ENCODE results near the gene SORCS1. TPM values are rescaled to one million over a fixed set of nuclear protein-coding genes. Genes with fewer than 3 reads are reported as not detected.

The SORCS1 gene
- polyA plus RNA-seq, 3 donors, result 0.09 TPM; not detected in 2

DNA sequence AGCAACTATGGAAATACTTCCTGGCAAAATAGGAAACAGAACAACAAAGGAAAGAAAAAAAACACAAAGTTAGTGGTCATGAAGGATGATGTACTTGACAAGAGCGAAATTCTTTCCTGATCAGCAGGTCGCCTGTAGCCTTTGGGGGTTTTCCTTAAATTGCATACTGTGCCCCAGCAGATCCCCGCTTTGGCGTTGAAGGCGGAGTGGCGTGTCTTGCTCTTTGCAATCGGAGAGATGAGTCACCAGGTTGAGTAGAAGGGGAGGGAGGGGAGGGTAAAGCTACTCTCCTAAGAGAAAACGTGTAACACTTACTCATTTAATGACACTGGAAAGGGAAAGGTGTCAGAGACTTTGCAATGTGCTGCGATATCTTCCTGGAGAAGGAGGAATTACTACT is 587.2 kb downstream of the SORCS1 start:
- no peak overlapping the region for H3K4me3 ChIP-seq (replicated peaks in 1 of 3; ENCODE audit: low read depth in 2 of 3, low read length in 3 of 3)
- no peak overlapping the region for H3K4me3 Mint-ChIP-seq
- intact Hi-C loops (cut with micrococcal nuclease), result no loop called here
- H3K27me3 Mint-ChIP-seq (ENCODE audit: low read depth in 3 of 3), result peaks cover 0 to 3% (median 3%) of the 10 kb centered on the region in 3 donors
- TF ChIP-seq, protein P1, sequence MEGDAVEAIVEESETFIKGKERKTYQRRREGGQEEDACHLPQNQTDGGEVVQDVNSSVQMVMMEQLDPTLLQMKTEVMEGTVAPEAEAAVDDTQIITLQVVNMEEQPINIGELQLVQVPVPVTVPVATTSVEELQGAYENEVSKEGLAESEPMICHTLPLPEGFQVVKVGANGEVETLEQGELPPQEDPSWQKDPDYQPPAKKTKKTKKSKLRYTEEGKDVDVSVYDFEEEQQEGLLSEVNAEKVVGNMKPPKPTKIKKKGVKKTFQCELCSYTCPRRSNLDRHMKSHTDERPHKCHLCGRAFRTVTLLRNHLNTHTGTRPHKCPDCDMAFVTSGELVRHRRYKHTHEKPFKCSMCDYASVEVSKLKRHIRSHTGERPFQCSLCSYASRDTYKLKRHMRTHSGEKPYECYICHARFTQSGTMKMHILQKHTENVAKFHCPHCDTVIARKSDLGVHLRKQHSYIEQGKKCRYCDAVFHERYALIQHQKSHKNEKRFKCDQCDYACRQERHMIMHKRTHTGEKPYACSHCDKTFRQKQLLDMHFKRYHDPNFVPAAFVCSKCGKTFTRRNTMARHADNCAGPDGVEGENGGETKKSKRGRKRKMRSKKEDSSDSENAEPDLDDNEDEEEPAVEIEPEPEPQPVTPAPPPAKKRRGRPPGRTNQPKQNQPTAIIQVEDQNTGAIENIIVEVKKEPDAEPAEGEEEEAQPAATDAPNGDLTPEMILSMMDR (IDR thresholded peaks at IDR 0.05), result no peak
- no peak for DNase-seq
- 73% methylated on average over 2 of the region's 9 CpGs for WGBS (ENCODE audit: insufficient coverage)
- H3K27ac ChIP-seq (ENCODE audit: low read depth in 1 of 2, low read length in 2 of 2), result no peak overlapping the region
- H3K79me2 ChIP-seq (ENCODE audit: insufficient read depth, low read length), result no peaks in the 10 kb centered on the region
- no peaks in the 10 kb centered on the region for H4K20me1 ChIP-seq (ENCODE audit: insufficient read depth, low read length)
- no peaks in the 10 kb centered on the region for H3K27me3 ChIP-seq (ENCODE audit: control insufficient read depth in 2 of 2, insufficient read depth in 2 of 2, low read length in 2 of 2)
- H3K9me3 Mint-ChIP-seq, result peaks cover 0 to 1% (median 0%) of the 10 kb centered on the region in 7 donors
- no peaks in the 10 kb centered on the region for H3K36me3 Mint-ChIP-seq
- no peaks in the 10 kb centered on the region for H3K9me3 ChIP-seq (replicated peaks in 1 of 2; ENCODE audit: control insufficient read depth in 1 of 2, insufficient read depth in 1 of 2, low read length in 2 of 2)
- H2AFZ ChIP-seq (ENCODE audit: insufficient read depth, low read depth, low read length, poor library complexity, severe bottlenecking), result no peak overlapping the region
- no peak overlapping the region for H3K4me2 ChIP-seq (replicated peaks; ENCODE audit: extremely low read depth, low read length, poor library complexity, severe bottlenecking)
- H3K4me1 ChIP-seq (ENCODE audit: control insufficient read depth in 1 of 2, insufficient read depth in 2 of 2, low read length in 2 of 2), result no peaks in the 10 kb centered on the region
- H3K4me1 Mint-ChIP-seq, result no peaks in the 10 kb centered on the region
- peak overlapping the region in 1 of 7 donors; percentile 52 for H3K27ac Mint-ChIP-seq
- H3K9ac ChIP-seq (ENCODE audit: insufficient read depth, low read length, poor library complexity, severe bottlenecking), result no peak overlapping the region
- H3K36me3 ChIP-seq (replicated peaks in 1 of 2; ENCODE audit: control insufficient read depth in 1 of 2, insufficient read depth in 2 of 2, low read length in 2 of 2), result no peaks in the 10 kb centered on the region

DNA sequence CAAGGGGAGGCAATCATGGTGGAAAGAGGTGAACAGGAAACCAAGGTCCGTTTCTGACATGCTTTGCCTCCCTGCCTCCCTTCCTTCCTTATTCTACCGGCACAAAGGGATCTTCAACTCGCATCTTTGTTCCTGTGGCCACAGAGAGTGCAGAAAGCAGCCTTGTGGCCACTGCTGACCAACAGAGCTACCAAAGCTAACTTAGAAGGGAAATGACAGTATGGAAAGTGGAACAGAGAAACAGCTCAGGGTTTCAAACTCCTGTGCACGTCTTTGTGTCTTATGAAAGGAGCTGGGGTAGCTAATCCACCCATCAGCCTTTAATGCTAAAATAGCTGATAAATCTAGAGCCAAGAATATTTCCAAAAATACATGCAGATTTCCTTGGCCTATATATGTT is 588.0 kb downstream of the SORCS1 start:
- H3K9me3 Mint-ChIP-seq, result no peaks in the 10 kb centered on the region
- TF ChIP-seq, protein P1 (IDR thresholded peaks at IDR 0.05), result no peak
- H3K36me3 Mint-ChIP-seq, result no peaks in the 10 kb centered on the region
- no peaks in the 10 kb centered on the region for H3K27me3 ChIP-seq (ENCODE audit: control insufficient read depth in 2 of 2, insufficient read depth in 2 of 2, low read length in 2 of 2)
- H3K27ac ChIP-seq (ENCODE audit: low read depth in 1 of 2, low read length in 2 of 2), result no peak overlapping the region
- H3K9me3 ChIP-seq (replicated peaks in 1 of 2; ENCODE audit: control insufficient read depth in 1 of 2, insufficient read depth in 1 of 2, low read length in 2 of 2), result no peaks in the 10 kb centered on the region
- H3K4me3 ChIP-seq (replicated peaks in 1 of 3; ENCODE audit: low read depth in 2 of 3, low read length in 3 of 3), result no peak overlapping the region
- 0% methylated on average over 2 of the region's 4 CpGs for WGBS (ENCODE audit: insufficient coverage)
- no peak overlapping the region for H3K4me2 ChIP-seq (replicated peaks; ENCODE audit: extremely low read depth, low read length, poor library complexity, severe bottlenecking)
- H3K9ac ChIP-seq (ENCODE audit: insufficient read depth, low read length, poor library complexity, severe bottlenecking), result no peak overlapping the region
- no peak for DNase-seq
- no peaks in the 10 kb centered on the region for H3K79me2 ChIP-seq (ENCODE audit: insufficient read depth, low read length)
- H3K4me1 Mint-ChIP-seq, result no peaks in the 10 kb centered on the region
- H4K20me1 ChIP-seq (ENCODE audit: insufficient read depth, low read length), result no peaks in the 10 kb centered on the region
- no peak overlapping the region for H3K4me3 Mint-ChIP-seq
- intact Hi-C loops (cut with micrococcal nuclease), result no loop called here
- H3K27ac Mint-ChIP-seq, result no peak overlapping the region
- no peaks in the 10 kb centered on the region for H3K36me3 ChIP-seq (replicated peaks in 1 of 2; ENCODE audit: control insufficient read depth in 1 of 2, insufficient read depth in 2 of 2, low read length in 2 of 2)
- H2AFZ ChIP-seq (ENCODE audit: insufficient read depth, low read depth, low read length, poor library complexity, severe bottlenecking), result no peak overlapping the region
- H3K27me3 Mint-ChIP-seq (ENCODE audit: low read depth in 3 of 3), result peaks cover 0 to 3% (median 3%) of the 10 kb centered on the region in 3 donors
- no peaks in the 10 kb centered on the region for H3K4me1 ChIP-seq (ENCODE audit: control insufficient read depth in 1 of 2, insufficient read depth in 2 of 2, low read length in 2 of 2)

Measured in CD14-positive monocyte (primary cell).